Retinal pigment epithelial cell (primary cell): Measurements from ENCODE around the gene TEF.

Source experiments
- DNase-seq: peaks from one replicate; pipeline ENCODE4 v3.0.0-alpha.2; 2010; ENCODE audit warnings: low read depth
- H3K4me3 ChIP-seq: 2 replicates; pipeline ENCODE4 v1.5.1; 2011; ENCODE audit warnings: mild to moderate bottlenecking, low read length, control low read depth, moderate library complexity
- CTCF ChIP-seq: conservative IDR thresholded peaks from 2 replicates; pipeline ENCODE4 v1.5.1; 2011; ENCODE audit warnings: low read depth, low read length, control low read depth, inconsistent platforms

TEF gene

GRCh38 chr22:41345807-41346335 lies 35.9 kb upstream of the TEF start:
- DNase-seq: no peak
- no peak for TF ChIP-seq CTCF
- no peak overlapping the region for H3K4me3 ChIP-seq

DNA sequence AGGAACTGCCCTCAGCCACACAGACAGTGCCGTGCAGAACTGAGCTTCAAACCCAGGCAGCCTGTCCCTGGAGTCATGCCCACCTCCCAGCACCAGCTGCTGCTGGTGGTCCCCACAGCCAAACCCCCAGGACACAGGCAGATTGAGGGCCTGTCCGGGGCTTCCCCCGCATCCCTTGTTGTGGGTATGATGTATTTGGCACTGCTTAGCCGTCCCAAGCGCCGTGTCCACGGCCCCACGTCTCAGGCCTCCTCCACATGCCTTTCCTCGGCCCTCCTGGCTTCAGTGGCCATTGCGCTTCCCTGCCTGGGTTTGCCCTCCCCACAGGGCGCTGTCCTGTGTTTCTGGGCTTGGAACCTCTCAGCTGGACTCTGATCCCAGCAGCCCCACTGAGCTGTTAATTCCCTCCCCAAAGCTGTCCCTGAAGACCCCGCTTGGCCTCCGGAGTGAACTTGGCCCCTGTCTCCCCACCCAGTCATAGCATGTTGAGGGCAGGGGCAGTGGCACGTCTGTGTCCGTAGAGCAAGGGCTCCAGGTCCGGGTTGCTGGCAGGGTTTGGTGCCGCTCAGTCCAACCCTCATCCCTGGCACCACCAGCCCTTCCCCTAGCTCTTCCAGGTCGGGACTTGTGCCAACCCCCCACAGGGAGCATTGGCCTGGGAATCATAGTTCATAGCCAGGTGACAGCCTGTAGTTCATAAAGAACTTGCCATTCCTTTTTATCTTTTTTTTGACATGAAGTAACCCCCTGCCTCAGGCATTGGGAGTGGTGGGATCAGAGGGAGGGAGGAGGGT lies 34.5 kb upstream of the TEF start:
- H3K4me3 ChIP-seq: no peak overlapping the region
- TF ChIP-seq CTCF: no peak
- no peak for DNase-seq

DNA sequence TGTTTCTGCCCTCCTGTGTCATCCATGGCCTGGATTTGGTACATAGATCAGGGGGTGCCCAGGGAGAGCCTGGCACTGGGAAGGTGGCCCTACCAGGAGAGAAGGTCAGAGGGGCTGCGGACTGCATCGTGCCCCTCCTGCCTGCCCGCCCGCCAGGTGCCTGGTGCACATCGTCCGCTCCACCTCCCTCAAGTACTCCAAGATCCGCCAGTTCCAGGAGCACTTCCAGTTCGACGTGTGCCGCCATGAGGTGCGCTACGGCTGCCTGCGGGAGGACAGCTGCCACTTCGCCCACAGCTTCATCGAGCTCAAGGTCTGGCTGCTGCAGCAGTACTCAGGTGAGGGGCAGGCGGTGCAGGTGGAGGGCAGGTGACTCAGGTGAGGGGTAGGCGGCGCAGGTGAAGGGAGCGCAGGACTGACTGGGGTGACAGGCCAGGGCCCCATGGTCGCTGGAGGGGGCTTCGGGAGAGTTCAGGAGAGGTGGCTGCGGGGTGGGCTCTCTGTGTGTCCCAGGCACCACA lies 32.7 kb upstream of the TEF start:
- DNase-seq: no peak
- no peak for TF ChIP-seq CTCF
- no peak overlapping the region for H3K4me3 ChIP-seq

DNA sequence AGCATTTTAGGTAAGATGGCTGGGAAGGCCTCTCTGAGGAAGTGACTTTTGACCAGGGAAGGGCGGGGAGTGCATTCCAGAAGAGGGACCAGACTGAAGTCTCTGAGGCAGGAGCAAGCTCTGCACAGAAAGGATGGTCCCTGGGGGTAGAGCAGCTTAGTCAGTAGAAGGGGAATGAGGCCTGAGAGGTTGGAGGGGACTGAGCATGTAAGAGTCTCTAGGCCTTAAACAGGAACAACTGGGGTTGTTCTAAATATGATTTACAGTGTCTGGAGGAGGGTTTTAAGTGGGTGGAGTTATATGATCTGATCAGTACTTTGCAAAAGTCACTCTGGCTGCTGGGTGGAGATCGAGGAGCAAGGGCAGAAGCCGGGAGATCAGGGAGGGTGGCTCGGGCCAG lies 31.7 kb upstream of the TEF start:
- DNase-seq: no peak
- H3K4me3 ChIP-seq: no peak overlapping the region
- TF ChIP-seq CTCF: no peak

- DNase-seq: no peak
- H3K4me3 ChIP-seq: no peak overlapping the region
- no peak for TF ChIP-seq CTCF
Observed at GRCh38 chr22:41351011-41351410, 30.7 kb upstream of the TEF start.

DNA sequence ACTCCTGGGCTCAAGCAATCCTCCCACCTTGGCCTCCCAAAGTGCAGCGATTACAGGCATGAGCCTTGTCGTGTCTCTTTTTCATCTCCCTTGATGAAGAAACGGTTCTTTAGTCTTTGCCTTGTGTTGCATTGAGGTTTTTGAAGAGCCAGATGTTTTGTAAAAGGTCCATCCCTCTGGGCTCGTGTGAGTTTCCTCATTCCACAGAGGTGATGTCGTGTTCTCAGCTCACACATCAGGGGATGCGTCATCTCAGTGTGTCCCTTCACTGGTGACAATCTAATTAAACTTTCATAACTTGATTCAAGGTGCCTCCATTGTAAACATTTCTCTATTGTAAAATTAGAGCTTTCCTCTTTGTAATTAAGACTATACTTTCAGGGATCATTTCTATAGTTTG lies 29.7 kb upstream of the TEF start:
- no peak overlapping the region for H3K4me3 ChIP-seq
- no peak for TF ChIP-seq CTCF
- no peak for DNase-seq
